GM18498 (cell line): ENCODE data around the gene FBRS.
"Not testable (repeated sequence)": the region's sequence is repeated elsewhere in the genome, so short reads cannot be mapped to it uniquely, and the experiment has no call there.

Experiments used
- ATAC-seq: cut with Tn5 transposase; IDR thresholded peaks from one replicate; pipeline ENCODE4 v1.9.1; 2021; ENCODE audit warnings: mild to moderate bottlenecking, moderate library complexity; ENCODE audit not compliant: unreplicated experiment

Gene FBRS

DNA sequence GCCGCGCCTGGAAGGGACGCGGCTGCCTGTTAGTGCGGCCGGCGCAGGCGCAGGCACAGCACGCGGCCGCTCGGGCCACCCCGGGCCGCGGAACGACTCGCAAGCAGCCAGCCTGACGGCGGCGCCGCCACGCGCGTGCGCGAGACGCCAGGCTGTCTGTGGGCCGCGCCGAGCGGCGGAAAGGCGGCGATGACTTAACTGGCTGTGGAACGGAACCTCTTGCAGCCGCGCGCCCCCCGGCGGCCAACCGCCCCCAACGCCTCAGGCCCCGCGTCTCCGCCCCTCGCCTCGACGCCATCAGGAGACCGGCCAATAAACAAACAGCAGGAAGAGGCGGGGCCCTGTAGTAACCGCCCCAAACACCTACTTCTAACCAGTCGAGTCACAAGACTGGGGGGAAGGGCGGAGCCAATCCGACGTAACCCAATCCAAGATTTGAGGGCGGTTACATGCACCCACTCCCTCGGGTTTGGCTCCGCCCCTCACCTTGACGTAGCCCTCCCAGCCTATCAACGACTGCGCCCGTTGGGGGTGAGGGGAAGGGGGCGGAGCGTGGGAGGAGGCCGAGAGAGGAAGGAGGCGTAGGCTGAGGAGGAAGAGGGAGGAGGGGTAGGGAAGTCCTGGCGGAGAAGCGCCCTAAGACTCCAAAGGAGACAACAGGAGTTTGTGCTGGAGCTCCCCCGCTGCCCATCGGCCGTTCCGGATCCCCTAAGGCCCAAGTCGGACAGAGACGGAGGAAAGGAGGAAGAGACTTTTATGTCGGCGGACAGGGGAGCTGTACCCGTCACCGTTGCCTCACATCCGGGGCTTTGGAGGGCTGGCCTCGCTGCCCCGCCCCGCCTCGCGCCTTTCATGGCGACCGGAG, at the start of gene FBRS:
Gene FBRS, plus strand, starts transcription at position 566 of the 865 bp plus-strand sequence. CDS start 1,088 bp downstream, outside the sequence.
- peak; percentile 69 for ATAC-seq

DNA sequence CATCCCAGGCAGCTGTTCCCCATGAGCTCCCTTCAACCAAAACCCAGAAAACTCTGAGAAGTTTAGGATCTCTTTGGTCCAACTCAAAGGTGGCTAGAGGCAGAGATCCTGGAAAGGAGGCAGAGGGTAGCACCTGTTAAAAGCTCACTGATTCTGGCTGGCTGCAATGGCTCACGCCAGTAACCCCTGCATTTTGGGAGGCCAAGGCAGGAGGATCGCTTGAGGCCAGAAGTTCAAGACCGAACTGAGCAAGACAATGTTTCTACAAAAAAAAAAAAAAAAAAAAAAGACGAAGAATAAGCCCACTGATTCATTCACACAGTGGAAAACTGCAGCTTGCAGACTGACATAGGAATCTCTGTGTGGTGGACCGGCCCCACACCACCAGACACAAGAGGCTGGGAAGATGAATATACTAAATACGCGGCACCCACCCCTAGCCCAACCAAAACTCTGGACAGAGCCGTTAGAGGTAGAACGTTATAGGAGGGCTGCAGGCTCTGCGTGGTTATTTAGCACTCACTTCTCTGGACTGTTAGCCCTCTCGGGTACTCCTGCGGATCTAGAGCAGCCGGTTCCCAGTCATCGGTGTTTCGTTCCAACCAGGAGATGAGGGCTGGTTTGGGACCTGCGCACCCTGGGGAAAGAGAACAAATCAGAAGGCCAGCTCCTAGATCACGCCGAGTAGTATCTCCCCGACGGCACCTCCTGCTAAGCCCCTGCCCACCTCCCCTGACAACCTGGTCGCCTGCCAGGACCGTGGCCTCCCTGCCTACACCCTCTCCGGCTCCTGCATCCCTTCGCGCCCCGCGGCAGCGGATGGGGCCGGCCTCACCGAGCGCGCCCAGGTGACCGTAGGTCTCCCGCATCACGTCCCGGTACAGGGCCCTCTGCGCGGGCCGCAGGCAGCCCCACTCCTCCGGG, 49.0 kb upstream of the FBRS start:
- ATAC-seq: peak; percentile 37

DNA sequence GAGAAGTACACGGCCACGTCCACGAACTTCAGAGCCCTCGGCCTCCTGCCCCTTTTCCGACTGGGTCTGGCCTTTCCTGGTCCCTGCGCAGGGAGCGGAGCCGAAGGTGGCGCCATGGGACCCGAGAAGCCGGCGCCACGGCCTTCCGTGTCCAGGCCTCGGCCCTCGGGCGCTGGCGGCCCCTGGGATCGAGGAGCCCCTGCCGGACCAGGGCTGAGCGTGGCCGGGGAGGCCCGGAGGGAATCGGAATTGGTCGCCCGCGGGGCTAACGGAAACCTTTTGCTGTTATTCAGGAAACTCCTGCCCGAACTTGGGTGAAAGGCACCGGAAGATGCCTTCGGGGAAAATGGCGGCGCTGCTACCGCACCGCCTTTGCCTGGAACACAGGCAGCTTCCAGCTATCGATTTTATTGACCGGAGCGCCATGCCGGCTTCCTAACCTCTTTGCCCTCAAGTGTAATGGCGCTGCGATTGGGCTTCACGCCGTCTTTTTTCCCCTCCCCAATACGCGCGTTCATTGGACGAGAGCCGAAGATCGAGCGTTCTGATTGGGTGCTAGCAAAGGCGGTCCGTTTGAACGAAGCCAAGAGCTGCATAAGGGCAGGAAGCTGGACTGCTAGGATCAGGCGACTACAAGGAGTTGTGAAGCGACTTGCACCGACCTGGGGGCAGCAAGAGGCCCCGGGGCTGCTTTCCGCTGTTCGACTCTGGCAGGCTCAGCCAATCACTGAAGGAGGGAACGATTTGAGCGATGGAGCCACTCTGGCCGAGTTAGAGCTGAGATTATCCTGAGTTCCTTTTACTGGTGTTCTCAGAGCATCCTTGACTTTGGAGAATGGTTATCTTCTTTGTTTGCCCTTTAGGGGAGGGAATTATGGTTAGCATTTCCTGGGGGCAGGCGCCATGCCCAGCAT, 48.0 kb upstream of the FBRS start, which contains the start of gene ZNF689:
Gene ZNF689, minus strand, starts transcription at position 464 of the 914 bp plus-strand sequence. Its CDS starts 348 bp downstream, at position 116.
- peak; percentile 88 for ATAC-seq

DNA sequence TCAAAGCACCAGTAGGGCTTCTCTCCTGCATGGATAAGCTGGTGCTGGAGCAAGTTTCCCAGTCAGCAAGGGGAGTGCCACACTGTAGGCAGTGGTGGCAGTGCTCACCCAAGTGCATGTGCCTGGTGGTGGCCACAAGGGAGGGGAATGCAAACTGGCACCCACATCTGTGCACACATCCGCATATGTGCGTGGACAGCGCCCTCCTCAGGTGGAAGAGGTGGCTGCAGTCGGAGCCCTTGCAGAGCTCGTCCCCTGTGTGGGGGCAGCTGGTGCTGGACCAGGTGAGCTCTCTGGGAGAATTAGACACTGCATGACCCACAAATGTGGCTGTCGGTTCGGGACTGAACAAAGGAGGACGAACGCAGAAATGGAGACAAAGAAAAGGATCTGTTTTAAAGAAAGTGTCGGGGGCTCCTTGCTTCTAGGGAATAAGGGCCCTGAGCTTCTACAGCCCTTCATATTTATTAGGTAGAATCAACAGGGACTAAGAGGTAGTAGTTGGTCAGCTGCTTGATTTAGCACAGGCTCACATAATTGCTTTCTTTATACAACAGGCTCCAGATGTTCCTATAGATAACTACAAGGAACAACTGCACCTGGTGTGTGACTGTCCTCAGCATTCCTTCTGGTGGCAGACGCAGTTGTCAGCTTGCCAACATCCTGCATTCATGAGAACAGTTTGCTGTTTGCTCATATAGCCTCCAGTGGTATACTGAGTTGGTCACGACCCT, 42.7 kb upstream of the FBRS start:
- no peak for ATAC-seq

- ATAC-seq: no peak
Observed at GRCh38 chr16:30619202-30619601, 39.0 kb upstream of the FBRS start.

- ATAC-seq: no peak
Observed at GRCh38 chr16:30619638-30620037, 38.6 kb upstream of the FBRS start.

DNA sequence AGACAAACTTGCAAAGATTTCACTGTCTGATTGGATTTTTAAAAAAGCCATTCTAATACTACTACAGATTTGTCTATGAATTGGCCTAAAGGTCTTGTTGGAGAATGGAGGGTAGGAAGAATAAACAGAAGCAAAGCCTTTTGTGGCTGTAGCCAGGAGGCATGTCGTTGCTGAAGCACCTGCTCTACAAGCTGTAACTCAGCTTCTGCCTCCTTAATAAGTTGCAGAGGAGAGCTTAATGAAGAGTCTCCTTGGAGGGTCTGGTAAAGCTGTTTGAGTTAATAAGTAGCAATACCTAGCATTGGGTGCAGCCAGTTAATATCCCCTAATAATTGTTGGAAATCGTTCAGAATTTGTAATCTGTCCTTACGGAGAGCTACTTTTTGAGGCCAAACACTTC, 38.1 kb upstream of the FBRS start:
- ATAC-seq: no peak

DNA sequence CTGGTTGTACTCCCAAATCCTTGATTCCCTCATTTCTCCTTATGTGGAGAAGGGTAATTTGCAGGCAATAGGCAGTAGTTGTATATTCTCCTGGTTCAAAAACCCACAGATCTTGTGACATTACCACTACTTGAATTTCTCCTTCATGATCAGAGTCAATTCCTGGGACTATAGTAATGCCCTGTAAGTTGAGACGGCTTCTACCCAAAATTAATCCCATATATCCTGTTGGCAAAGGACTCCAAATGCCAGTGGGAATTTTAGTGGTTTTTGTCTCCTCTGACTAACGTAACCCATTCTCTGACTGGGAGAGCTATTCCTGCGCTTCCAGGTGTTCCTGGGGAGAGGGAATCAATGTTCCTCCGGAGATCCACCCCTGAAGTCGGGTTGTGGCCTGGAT, 36.5 kb upstream of the FBRS start:
- ATAC-seq: no peak

GRCh38 chr16:30622455-30623032, 35.7 kb upstream of the FBRS start:
- no peak for ATAC-seq

GRCh38 chr16:30623536-30624283, 34.5 kb upstream of the FBRS start:
- ATAC-seq: no peak

- no peak for ATAC-seq
Observed at GRCh38 chr16:30626236-30626635, 32.0 kb upstream of the FBRS start.

- ATAC-seq: no peak
Observed at GRCh38 chr16:30628628-30629540, 29.3 kb upstream of the FBRS start.

GRCh38 chr16:30632454-30632853, 25.8 kb upstream of the FBRS start:
- ATAC-seq: not testable (repeated sequence)

GRCh38 chr16:30633526-30633925, 24.7 kb upstream of the FBRS start:
- no peak for ATAC-seq

- no peak for ATAC-seq
Observed at GRCh38 chr16:30636599-30636998, 21.6 kb upstream of the FBRS start.

DNA sequence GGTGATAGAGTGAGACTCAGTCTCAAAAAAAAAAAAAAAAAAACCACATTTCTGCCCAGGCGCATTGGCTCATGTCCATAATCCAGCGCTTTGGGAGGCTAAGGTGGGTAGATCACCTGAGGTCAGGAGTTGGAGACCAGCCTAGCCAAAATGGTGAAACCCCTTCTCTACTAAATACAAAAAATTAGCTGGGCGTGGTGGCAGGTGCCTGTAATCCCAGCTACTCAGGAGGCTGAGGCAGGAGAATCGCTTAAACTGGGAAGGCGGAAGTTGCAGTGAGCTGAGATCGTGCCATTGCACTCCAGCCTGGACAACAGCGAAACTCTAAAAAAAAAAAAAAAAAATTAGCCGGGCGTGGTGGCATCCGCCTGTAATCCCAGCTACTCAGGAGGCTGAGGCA, 21.1 kb upstream of the FBRS start:
- not testable (repeated sequence) for ATAC-seq

- no peak for ATAC-seq
Observed at GRCh38 chr16:30637944-30638343, 20.3 kb upstream of the FBRS start.
